GM19438 (cell line): ENCODE measurements around the gene PSMD9.

ENCODE experiments used
- ATAC-seq: cut with Tn5 transposase; IDR thresholded peaks from one replicate; pipeline ENCODE4 v1.9.1; 2021; ENCODE audit warnings: low read depth; ENCODE audit not compliant: unreplicated experiment

Gene PSMD9

GRCh38 chr12:121949648-121950397 is 61.2 kb downstream of the PSMD9 start:
- ATAC-seq = no peak

DNA sequence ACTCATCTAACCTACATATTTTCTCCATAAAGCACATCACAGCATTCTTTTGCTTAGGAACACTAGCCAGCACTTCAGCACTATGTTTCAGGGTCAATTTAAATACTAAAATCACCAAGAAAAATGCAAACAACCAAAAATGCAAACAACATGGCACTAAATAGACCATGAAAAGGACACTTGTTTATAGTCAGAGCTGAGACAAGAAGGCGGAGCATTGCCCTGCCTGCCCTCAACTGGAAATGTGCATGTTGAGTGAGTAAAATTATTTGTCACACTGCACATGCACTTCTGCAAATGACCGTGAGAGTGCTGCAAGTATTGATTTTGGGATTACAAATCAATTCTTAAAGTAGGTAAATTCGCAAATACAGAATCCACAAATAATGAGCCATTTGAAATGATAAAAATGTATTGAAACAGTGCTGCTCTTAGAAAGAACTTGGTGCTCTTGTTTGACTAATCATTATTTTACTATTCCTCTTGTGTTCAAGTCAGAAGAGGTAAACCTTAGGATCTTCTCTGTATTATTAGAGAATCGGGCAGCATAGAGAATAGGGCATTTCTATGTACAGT is 64.6 kb downstream of the PSMD9 start:
- ATAC-seq = no peak

- no peak for ATAC-seq
Measured at GRCh38 chr12:121953695-121954094, 65.1 kb downstream of the PSMD9 start.

DNA sequence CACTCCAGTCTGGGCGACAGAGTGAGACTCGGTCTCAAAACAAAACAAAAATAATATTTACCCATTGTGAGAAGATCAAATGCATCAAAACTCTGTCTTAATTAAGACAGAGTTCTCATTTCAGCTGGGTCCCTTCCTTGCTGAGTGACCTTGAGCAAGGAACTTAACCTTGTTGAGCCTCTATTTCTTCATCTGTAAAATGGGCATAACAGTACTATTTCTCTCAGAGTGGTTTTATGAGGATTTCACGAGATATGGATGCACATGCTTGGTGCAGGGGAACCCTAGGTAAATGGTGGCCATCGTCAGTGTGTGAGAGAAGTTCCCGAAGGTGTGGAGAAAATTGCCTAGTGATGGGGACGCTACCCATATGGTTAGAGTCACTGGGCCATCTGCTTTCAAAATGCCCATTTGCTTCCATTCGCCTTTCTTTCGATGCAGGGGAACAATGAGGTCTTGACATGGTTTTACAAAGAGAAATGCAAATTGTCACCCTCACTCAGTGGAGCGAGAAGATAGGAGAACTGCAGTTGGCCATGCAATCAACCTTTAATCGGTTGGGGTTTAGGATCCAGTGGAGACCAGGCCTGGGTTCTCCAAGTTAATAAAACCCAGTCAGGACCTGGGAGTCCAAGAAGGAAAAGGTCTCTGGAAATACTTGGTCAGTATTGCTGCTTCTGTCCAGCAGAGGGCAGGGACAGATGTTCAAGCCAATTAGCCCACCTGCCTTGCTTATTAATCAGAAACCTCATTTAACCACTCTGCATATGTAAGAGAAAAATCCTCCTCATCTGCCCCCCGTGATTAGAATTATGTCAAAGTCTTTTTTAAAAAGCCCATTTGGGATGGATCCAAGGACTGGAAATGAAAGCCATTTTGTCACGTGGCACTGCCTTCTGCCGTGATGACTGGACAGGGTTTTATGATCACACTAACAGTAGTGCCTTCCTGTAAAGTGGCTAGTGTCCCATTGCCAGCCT is 67.0 kb downstream of the PSMD9 start:
- no peak for ATAC-seq

DNA sequence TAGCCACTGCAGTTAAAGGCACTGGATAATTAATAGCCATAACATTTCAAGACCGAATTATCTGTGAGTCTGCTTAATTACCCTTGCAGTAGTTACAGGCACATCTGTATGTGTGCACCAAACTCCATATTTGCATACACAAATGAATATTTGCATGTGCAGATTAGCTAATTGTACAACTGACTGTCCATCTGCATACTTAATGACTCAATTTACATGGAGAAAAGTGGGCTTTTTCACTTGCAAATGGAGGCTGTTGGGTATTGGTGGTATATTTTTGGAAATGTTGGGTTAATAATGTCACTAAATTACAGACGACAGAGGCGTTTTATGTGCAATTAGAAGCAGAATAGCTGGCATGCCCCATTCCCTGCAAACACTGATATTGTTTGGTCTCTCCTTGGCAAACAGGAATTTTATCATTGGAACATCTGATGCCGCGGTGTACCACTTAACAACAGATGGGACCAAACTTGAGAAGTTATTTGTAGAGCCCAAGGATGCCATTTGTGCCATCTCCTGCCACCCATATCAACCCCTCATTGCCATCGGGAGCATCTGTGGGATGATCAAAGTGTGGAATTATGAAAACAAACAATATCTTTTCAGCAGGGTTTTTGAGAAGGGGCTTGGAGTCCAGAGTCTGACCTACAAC is 69.4 kb downstream of the PSMD9 start:
- no peak for ATAC-seq

- ATAC-seq = no peak
Measured at GRCh38 chr12:121958541-121959240, 70.1 kb downstream of the PSMD9 start.

DNA sequence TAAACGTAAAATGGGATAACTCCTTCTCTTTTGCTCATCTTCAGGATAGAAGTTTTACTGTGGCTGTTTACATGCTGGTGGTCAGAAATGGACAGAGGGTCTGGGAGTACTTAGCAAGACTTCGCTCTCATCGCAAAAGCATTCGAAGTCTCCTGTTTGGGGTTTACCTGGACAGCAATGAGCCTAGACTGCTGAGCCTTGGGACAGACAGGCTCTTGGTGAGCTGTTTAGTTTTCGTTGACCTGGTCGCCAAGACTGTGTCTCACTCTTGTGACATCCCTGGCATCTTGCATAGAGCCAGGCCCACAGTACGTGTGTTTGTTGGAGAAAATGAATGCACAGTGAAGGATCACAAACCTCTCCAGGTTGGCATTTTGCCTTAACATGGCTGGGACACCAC is 72.0 kb downstream of the PSMD9 start:
- no peak for ATAC-seq

DNA sequence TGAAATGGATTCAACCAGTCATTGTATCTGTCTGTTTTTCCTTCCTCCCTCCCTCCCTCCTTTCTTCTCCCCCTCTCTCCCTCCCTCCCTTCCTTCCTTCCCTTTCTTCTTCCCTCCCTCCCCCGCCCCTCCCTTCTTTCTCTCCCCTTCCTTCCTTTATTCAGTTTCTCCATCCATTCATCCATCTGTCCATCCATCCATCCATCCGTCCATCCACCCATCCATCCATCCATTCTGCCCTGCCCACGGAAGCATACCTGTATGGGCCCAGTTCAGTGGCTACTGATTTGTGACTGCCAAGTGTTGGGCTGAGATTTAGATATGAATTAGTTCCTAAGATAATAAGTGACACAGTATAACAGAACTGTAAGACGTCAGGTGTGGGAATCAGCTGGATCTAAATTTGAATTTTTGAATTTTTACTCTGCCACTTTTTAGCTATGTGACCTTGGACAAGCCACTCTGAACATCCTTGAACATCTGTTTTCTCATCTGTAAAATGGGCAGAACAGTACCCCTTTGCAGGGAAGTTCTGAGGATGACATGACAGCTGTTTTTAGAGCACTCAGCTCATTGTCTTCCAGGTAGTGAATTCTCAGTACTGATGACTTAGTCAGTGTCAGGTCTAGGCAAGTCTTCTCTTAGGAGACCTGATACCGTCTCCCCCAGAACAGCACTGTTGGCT is 72.7 kb downstream of the PSMD9 start:
- ATAC-seq = no peak

DNA sequence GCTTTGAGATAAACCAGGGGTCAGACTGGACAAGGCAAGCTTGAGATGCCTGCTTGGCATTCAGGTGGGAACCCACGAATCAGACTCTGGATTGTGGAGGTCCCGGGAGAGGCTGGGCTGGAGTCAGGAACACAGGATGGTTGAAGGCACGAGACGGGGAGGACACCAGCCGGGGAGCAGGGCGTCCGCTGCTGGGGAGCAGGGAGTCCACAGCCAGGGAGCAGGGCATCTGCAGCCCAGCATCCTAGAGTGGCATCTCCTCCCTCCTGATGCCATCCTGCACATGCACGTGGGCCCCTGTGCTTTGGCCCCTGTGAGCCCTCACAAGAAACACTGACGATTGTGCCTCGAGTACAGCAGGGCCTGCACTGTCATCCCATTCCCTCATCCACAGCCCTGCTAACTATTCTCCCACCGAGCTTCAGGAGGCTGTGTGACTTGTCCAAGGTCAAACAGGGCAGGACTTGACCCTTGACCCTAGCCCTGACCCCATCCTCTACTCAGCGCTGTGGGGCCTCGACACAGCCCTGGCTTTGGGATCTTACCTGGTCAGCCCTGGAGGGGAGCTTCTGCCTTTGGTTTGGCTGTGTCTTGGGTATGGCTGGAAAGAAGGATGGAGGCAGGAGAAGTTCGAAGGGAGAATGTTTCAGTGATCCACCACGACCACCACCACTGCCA is 74.9 kb downstream of the PSMD9 start:
- ATAC-seq = no peak

- no peak for ATAC-seq
Measured at GRCh38 chr12:121964813-121965643, 76.4 kb downstream of the PSMD9 start.

GRCh38 chr12:121966959-121967358 is 78.4 kb downstream of the PSMD9 start:
- ATAC-seq = no peak
